Thyroid gland (tissue), 4 donors: Measurements from ENCODE around the gene SPOCK1. TPM values are rescaled to one million over a fixed set of nuclear protein-coding genes. Genes with fewer than 3 reads are reported as not detected.

ENCODE experiments used
- DNase-seq, 2 donors: peaks; one replicate each; pipeline ENCODE4 v3.0.0-alpha.2; 2019
- H3K27ac ChIP-seq, 3 donors: fragments of 200-600 bp; sonication (generic); 1 replicate in 2 of 3; 2 replicates in 1 of 3; pipeline ENCODE4 v1.5.1; 2016 to 2019; ENCODE audit warnings: mild to moderate bottlenecking in 1 of 3, moderate library complexity in 1 of 3
- H3K27me3 ChIP-seq: fragments of 200-600 bp; sonication (generic); one replicate; pipeline ENCODE4 v1.5.1; 2019
- H3K36me3 ChIP-seq, 2 donors: fragments of 200-600 bp; sonication (generic); one replicate each; pipeline ENCODE4 v1.5.1; 2016 to 2019
- H3K4me1 ChIP-seq, 2 donors: fragments of 200-600 bp; sonication (generic); one replicate each; pipeline ENCODE4 v1.5.1; 2017 to 2019
- H3K4me3 ChIP-seq, 3 donors: fragments of 200-600 bp; sonication (generic); replicated peaks in 1 of 3; 1 replicate in 2 of 3; 2 replicates in 1 of 3; pipeline ENCODE4 v1.5.1; 2016; ENCODE audit warnings: mild to moderate bottlenecking in 1 of 3
- H3K9me3 ChIP-seq: fragments of 200-600 bp; sonication (generic); one replicate; pipeline ENCODE4 v1.5.1; 2017
- CTCF ChIP-seq, 6 experiments: fragments of 200-600 bp in 3 of 6; fragments of 450-650 bp in 3 of 6; sonication (generic) in 3 of 6; IDR thresholded peaks; one replicate each; pipeline ENCODE4 v1.5.1; 2016 to 2019; ENCODE audit warnings: antibody characterized with exemption in 6 of 6, mild to moderate bottlenecking in 2 of 6, inconsistent platforms in 1 of 6, moderate library complexity in 1 of 6
- POLR2A ChIP-seq, 2 donors: fragments of 450-650 bp; IDR thresholded peaks; one replicate each; pipeline ENCODE4 v1.6.1; 2017; ENCODE audit warnings: antibody characterized with exemption in 2 of 2, mild to moderate bottlenecking in 2 of 2, moderate library complexity in 1 of 2
- WGBS, 2 donors: methylation state at CpG; one replicate each; pipeline ENCODE4 v1.1.5; 2017; 5-methylcytosine and 5-hydroxymethylcytosine counted together
- intact Hi-C: fragments of 100-400 bp; cut with DNase I; formaldehyde crosslinking; loops from one replicate; pipeline ENCODE4 v1.15.1; 2023
- total RNA-seq, 4 donors: library from RNA; depleted of rRNA; stranded (reverse); fragments of >200 nt; gene quantifications; one replicate each; pipeline ENCODE4 v1.2.3, GENCODE V29; 2016

The SPOCK1 gene
- total RNA-seq, 4 donors from 2014 or later, result 15.8 to 34.1 (median 27.5) TPM

GRCh38 chr5:137366526-137366925 is 132.6 kb downstream of the SPOCK1 start:
- TF ChIP-seq POLR2A (IDR thresholded peaks at IDR 0.05) (no peak), CTCF (IDR thresholded peaks at IDR 0.05) (no peak)
- no peaks in the 10 kb centered on the region for H3K9me3 ChIP-seq
- H3K4me1 ChIP-seq, result no peaks in the 10 kb centered on the region
- intact Hi-C loops, result no loop called here
- DNase-seq, result no peak
- 54 to 56% methylated on average over 3 of the region's 3 CpGs for WGBS, 2 donors
- no peaks in the 10 kb centered on the region for H3K36me3 ChIP-seq
- H3K27ac ChIP-seq, result no peak overlapping the region
- H3K27me3 ChIP-seq, result no peaks in the 10 kb centered on the region
- no peak overlapping the region for H3K4me3 ChIP-seq

GRCh38 chr5:137365126-137365865 is 133.8 kb downstream of the SPOCK1 start:
- Histone ChIP-seq H3K27me3 (no peaks in the 10 kb centered on the region), H3K9me3 (no peaks in the 10 kb centered on the region), H3K4me1 (no peaks in the 10 kb centered on the region), H3K36me3 (no peaks in the 10 kb centered on the region), H3K4me3 (no peak overlapping the region), H3K27ac (no peak overlapping the region)
- WGBS, 2 donors, result 53 to 62% methylated on average over 3 of the region's 3 CpGs
- no peak for DNase-seq
- intact Hi-C loops, result no loop called here
- TF ChIP-seq CTCF (IDR thresholded peaks at IDR 0.05), result no peak
- no peak for TF ChIP-seq POLR2A (IDR thresholded peaks at IDR 0.05)

GRCh38 chr5:137361280-137361679 is 137.8 kb downstream of the SPOCK1 start:
- TF ChIP-seq CTCF (IDR thresholded peaks at IDR 0.05), result no peak
- TF ChIP-seq POLR2A (IDR thresholded peaks at IDR 0.05), result no peak
- WGBS, 2 donors, result 68 to 73% methylated on average over 2 of the region's 2 CpGs
- Histone ChIP-seq H3K9me3 (no peaks in the 10 kb centered on the region), H3K4me1 (no peaks in the 10 kb centered on the region), H3K27ac (no peak overlapping the region), H3K4me3 (no peak overlapping the region), H3K27me3 (no peaks in the 10 kb centered on the region), H3K36me3 (no peaks in the 10 kb centered on the region)
- DNase-seq, result no peak
- intact Hi-C loops, result no loop called here

- intact Hi-C loops, result no loop called here
- Histone ChIP-seq H3K9me3 (no peaks in the 10 kb centered on the region), H3K27me3 (no peaks in the 10 kb centered on the region), H3K36me3 (no peaks in the 10 kb centered on the region), H3K4me3 (no peak overlapping the region), H3K27ac (no peak overlapping the region), H3K4me1 (no peaks in the 10 kb centered on the region)
- DNase-seq, result no peak
- TF ChIP-seq POLR2A (IDR thresholded peaks at IDR 0.05), result no peak
- no peak for TF ChIP-seq CTCF (IDR thresholded peaks at IDR 0.05)
These were observed 138.5 kb downstream of the SPOCK1 start for GRCh38 chr5:137360607-137361006.

GRCh38 chr5:137359941-137360340 is 139.2 kb downstream of the SPOCK1 start:
- DNase-seq, result no peak

More at GRCh38 chr5:137359941-137360340, 139.2 kb downstream of the SPOCK1 start:
- Histone ChIP-seq H3K4me1 (no peaks in the 10 kb centered on the region), H3K27ac (no peak overlapping the region), H3K27me3 (no peaks in the 10 kb centered on the region), H3K9me3 (no peaks in the 10 kb centered on the region), H3K4me3 (no peak overlapping the region), H3K36me3 (no peaks in the 10 kb centered on the region)
- TF ChIP-seq CTCF (IDR thresholded peaks at IDR 0.05) (no peak), POLR2A (IDR thresholded peaks at IDR 0.05) (no peak)
- intact Hi-C loops, result no loop called here
